DOHH2 (cell line): ENCODE results near the gene TERT.

Experiments
- H3F3A ChIP-seq: fragments of 200-600 bp; sonication (generic), shearing (Covaris generic); 2 replicates; pipeline ENCODE4 v1.6.0; 2016; ENCODE audit warnings: antibody characterized with exemption, mild to moderate bottlenecking; ENCODE audit not compliant: control insufficient read depth, insufficient read depth
- H3K27ac ChIP-seq: fragments of 200-600 bp; sonication (generic); 2 replicates; pipeline ENCODE4 v1.5.1; 2014; ENCODE audit warnings: low read depth, mild to moderate bottlenecking, low read length, moderate library complexity
- H3K27me3 ChIP-seq: fragments of 200-600 bp; sonication (generic); 2 replicates; pipeline ENCODE4 v1.6.1; 2014; ENCODE audit warnings: mild to moderate bottlenecking, low read length, mixed read lengths; ENCODE audit not compliant: control insufficient read depth
- H3K36me3 ChIP-seq: fragments of 200-600 bp; sonication (generic); 2 replicates; pipeline ENCODE4 v1.6.1; 2014; ENCODE audit warnings: mild to moderate bottlenecking, low read length, moderate library complexity, mixed read lengths; ENCODE audit not compliant: control insufficient read depth
- H3K4me1 ChIP-seq: fragments of 200-600 bp; sonication (generic); 2 replicates; pipeline ENCODE4 v1.6.1; 2014; ENCODE audit warnings: mild to moderate bottlenecking, low read length, mixed read lengths; ENCODE audit not compliant: control insufficient read depth
- H3K4me2 ChIP-seq: fragments of 200-600 bp; sonication (generic); 2 replicates; pipeline ENCODE4 v1.6.0; 2014; ENCODE audit warnings: mild to moderate bottlenecking, low read length, moderate library complexity
- H3K4me3 ChIP-seq: fragments of 200-600 bp; sonication (generic); 2 replicates; pipeline ENCODE4 v1.5.1; 2014; ENCODE audit warnings: mild to moderate bottlenecking, low read length, mixed read lengths
- H3K79me2 ChIP-seq: fragments of 200-600 bp; sonication (generic); 2 replicates; pipeline ENCODE4 v1.6.1; 2014; ENCODE audit warnings: mild to moderate bottlenecking, low read length, mixed read lengths; ENCODE audit not compliant: control insufficient read depth
- H3K9me2 ChIP-seq: fragments of 200-600 bp; sonication (generic); replicated peaks from 2 replicates; pipeline ENCODE4 v1.6.1; 2014; ENCODE audit warnings: mild to moderate bottlenecking, low read length, mixed read lengths; ENCODE audit not compliant: control insufficient read depth
- H3K9me3 ChIP-seq: fragments of 200-600 bp; sonication (generic); 2 replicates; pipeline ENCODE4 v1.6.1; 2014; ENCODE audit warnings: antibody characterized with exemption, low read length, mixed read lengths; ENCODE audit not compliant: control insufficient read depth, insufficient read depth
- H4K20me1 ChIP-seq: fragments of 200-600 bp; sonication (generic); 2 replicates; pipeline ENCODE4 v1.6.0; 2014; ENCODE audit warnings: low read depth, mild to moderate bottlenecking, antibody characterized with exemption, low read length, moderate library complexity; ENCODE audit not compliant: control insufficient read depth, insufficient read depth
- EZH2phosphoT487 ChIP-seq: fragments of 200-600 bp; sonication (generic); IDR thresholded peaks from 2 replicates; pipeline ENCODE4 v1.6.1; 2017; ENCODE audit warnings: borderline replicate concordance, mild to moderate bottlenecking, antibody characterized with exemption, low read length, moderate library complexity, mixed read lengths
- TF ChIP-seq, protein P1 (sequence below): fragments of 200-600 bp; sonication (generic); IDR thresholded peaks from one replicate; pipeline ENCODE4 v1.5.1; 2014; ENCODE audit warnings: antibody characterized with exemption, mild to moderate bottlenecking, low read depth, low read length; ENCODE audit not compliant: poor library complexity, severe bottlenecking

TERT gene

DNA sequence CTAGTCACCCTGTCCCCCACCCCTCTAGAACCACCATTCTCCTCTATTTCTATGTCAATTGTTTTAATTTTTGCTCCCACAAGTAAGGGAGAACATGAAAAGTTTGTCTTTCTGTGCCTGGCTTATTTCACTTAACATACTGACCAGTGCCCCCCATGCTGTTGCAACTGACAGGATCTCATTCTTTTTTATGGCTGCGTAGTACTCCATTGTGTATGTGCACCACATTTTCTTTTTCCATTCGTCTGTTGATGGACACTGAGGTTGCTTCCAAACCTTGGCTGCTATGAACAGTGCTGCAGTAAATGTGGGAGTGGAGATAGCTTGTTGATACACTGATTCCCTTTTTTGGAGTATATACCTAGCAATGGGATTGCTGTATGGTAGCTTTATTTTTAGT lies 7.4 kb upstream of the TERT start:
- Histone ChIP-seq H3K27ac (no peak overlapping the region), H3K4me1 (peaks cover 73% of the 10 kb centered on the region), H3K9me2 (no peaks in the 10 kb centered on the region), H3K4me2 (no peak overlapping the region), H3F3A (peaks cover 21% of the 10 kb centered on the region), H3K9me3 (peaks cover 4% of the 10 kb centered on the region; the same call in 1 of the 2 replicates), H4K20me1 (no peaks in the 10 kb centered on the region), H3K4me3 (no peak overlapping the region), H3K27me3 (no peaks in the 10 kb centered on the region), H3K79me2 (no peaks in the 10 kb centered on the region), H3K36me3 (peaks cover 3% of the 10 kb centered on the region; the same call in 1 of the 2 replicates)
- TF ChIP-seq EZH2phosphoT487, result no peak
- TF ChIP-seq, protein P1, sequence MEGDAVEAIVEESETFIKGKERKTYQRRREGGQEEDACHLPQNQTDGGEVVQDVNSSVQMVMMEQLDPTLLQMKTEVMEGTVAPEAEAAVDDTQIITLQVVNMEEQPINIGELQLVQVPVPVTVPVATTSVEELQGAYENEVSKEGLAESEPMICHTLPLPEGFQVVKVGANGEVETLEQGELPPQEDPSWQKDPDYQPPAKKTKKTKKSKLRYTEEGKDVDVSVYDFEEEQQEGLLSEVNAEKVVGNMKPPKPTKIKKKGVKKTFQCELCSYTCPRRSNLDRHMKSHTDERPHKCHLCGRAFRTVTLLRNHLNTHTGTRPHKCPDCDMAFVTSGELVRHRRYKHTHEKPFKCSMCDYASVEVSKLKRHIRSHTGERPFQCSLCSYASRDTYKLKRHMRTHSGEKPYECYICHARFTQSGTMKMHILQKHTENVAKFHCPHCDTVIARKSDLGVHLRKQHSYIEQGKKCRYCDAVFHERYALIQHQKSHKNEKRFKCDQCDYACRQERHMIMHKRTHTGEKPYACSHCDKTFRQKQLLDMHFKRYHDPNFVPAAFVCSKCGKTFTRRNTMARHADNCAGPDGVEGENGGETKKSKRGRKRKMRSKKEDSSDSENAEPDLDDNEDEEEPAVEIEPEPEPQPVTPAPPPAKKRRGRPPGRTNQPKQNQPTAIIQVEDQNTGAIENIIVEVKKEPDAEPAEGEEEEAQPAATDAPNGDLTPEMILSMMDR, result no peak

DNA sequence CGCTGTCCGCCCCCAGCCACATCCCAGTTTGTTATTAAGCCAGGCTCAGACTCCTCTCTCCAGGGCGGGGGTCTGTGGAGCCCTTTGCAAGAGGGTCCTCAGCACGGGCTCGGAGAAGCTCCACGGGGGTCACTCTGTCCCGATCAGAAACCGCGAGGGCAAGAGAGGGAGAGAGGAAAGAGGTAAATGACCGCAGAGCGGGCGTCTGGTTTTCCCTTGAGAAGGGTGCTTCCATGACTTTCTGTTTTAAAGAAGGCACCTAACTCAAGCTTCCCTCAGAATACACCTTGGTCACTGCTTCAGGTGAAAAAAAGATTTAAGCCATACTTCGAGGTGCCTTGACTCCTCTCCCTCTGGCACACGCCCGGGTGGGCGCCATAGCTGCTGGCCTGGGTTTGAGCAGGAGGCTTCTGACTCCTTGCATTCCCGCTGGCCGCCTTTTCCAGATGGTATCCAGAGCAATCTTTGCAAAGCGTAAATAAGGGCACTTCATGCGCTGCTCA lies 5.8 kb upstream of the TERT start:
- H3K4me2 ChIP-seq, result no peak overlapping the region
- no peak for TF ChIP-seq EZH2phosphoT487
- peaks cover 24% of the 10 kb centered on the region for H3F3A ChIP-seq
- H3K9me2 ChIP-seq, result no peaks in the 10 kb centered on the region
- no peaks in the 10 kb centered on the region for H3K27me3 ChIP-seq
- no peak overlapping the region for H3K4me3 ChIP-seq
- H3K36me3 ChIP-seq, result peaks cover 13% of the 10 kb centered on the region
- H3K9me3 ChIP-seq, result peaks cover 4% of the 10 kb centered on the region; the same call in 1 of the 2 replicates
- H3K79me2 ChIP-seq, result peaks cover 11% of the 10 kb centered on the region
- H4K20me1 ChIP-seq, result no peaks in the 10 kb centered on the region
- no peak overlapping the region for H3K27ac ChIP-seq
- H3K4me1 ChIP-seq, result peaks cover 74% of the 10 kb centered on the region

DNA sequence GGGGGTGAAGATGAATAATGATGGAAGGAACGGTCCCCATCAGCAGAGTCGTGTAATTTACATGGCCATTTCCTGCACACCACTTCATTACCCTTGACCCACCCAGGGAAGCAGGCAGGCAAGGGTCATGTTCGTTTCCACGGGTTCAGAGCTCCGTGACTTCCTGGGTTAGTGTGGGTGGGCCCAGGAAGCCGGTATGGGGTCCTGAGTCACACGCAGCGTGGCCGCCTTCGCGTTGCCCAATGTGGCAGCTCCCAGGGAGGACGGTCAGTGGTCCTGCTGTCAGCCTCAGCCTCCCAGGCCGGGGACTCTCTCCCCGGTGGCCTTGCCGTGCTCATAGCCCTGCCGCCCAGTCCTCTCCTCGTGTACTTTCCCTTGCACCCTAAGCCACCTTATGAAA lies 5.1 kb upstream of the TERT start:
- H3K36me3 ChIP-seq, result peaks cover 16% of the 10 kb centered on the region
- H3K27ac ChIP-seq, result no peak overlapping the region; the same call in 1 of the 2 replicates
- H3K27me3 ChIP-seq, result no peaks in the 10 kb centered on the region
- H3K9me2 ChIP-seq, result no peaks in the 10 kb centered on the region
- no peak overlapping the region for H3K4me3 ChIP-seq
- H4K20me1 ChIP-seq, result no peaks in the 10 kb centered on the region
- H3K4me2 ChIP-seq, result peak overlapping the region; percentile 16; the same call in 1 of the 2 replicates
- peaks cover 4% of the 10 kb centered on the region; the same call in 1 of the 2 replicates for H3K9me3 ChIP-seq
- peaks cover 17% of the 10 kb centered on the region for H3K79me2 ChIP-seq
- peaks cover 72% of the 10 kb centered on the region for H3K4me1 ChIP-seq
- H3F3A ChIP-seq, result peaks cover 24% of the 10 kb centered on the region
- no peak for TF ChIP-seq EZH2phosphoT487
- TF ChIP-seq, protein P1, result no peak

- Histone ChIP-seq H3F3A (peaks cover 22% of the 10 kb centered on the region), H3K4me1 (peaks cover 70% of the 10 kb centered on the region), H3K36me3 (peaks cover 16% of the 10 kb centered on the region), H4K20me1 (no peaks in the 10 kb centered on the region), H3K9me3 (peaks cover 4% of the 10 kb centered on the region; the same call in 1 of the 2 replicates), H3K27me3 (no peaks in the 10 kb centered on the region), H3K4me3 (no peak overlapping the region), H3K79me2 (peaks cover 21% of the 10 kb centered on the region), H3K9me2 (no peaks in the 10 kb centered on the region), H3K4me2 (peak overlapping the region; percentile 16; the same call in 1 of the 2 replicates), H3K27ac (no peak overlapping the region; the same call in 1 of the 2 replicates)
- TF ChIP-seq, protein P1, result no peak
- no peak for TF ChIP-seq EZH2phosphoT487
These were observed 4.6 kb upstream of the TERT start for GRCh38 chr5:1299511-1299850.
